Pancreas (tissue), 10 donors: ENCODE data around the gene DTNB. TPM values are rescaled to one million over a fixed set of nuclear protein-coding genes. Genes with fewer than 3 reads are reported as not detected.
A peak's percentile ranks its signal among the peaks of the same experiment; 100 is the strongest.

ENCODE experiments used
- ATAC-seq, 4 donors: fragments of 200-7000 bp; cut with Tn5 transposase; one replicate each; pipeline versions ENCODE4 v1.8.0 to v1.9.1; 2020; ENCODE audit warnings: mild to moderate bottlenecking in 4 of 4, moderate library complexity in 4 of 4
- DNase-seq, 6 donors: peaks; one replicate each; pipeline ENCODE4 v3.0.0-alpha.2; 2020
- FAIRE-seq: peaks from 2 replicates; lab custom pipeline; 2012; peaks lifted over from hg19 to GRCh38; lab: Jason Lieb, UNC
- H3K27ac ChIP-seq, 4 donors: fragments of 200-600 bp; sonication (generic); 1 replicate in 3 of 4; 2 replicates in 1 of 4; pipeline versions ENCODE4 v1.5.0 to v1.8.0; 2020
- H3K27me3 ChIP-seq, 4 donors: fragments of 200-600 bp; one replicate each; pipeline ENCODE4 v1.8.0; 2021
- H3K36me3 ChIP-seq, 3 donors: fragments of 200-600 bp; sonication (generic) in 1 of 3; one replicate each; pipeline versions ENCODE4 v1.5.0 to v1.8.0; 2020 to 2021
- H3K4me1 ChIP-seq, 3 donors: fragments of 200-600 bp; one replicate each; pipeline ENCODE4 v1.8.0; 2021
- H3K4me3 ChIP-seq, 4 donors: fragments of 200-600 bp; sonication (generic) in 2 of 4; one replicate each; pipeline versions ENCODE4 v1.5.0 to v1.8.0; 2020 to 2021
- H3K9me3 ChIP-seq, 4 donors: fragments of 200-600 bp; one replicate each; pipeline ENCODE4 v1.8.0; 2021
- WGBS, 2 donors: extraction: QIAGEN DNeasy Blood & Tissue Kit; methylation state at CpG; one replicate each; pipeline ENCODE4 v1.1.7; 2013; 5-methylcytosine and 5-hydroxymethylcytosine counted together
- intact Hi-C, 3 donors: fragments of 100-400 bp; cut with DNase I; formaldehyde crosslinking; loops; one replicate each; pipeline versions ENCODE4 v1.11.1 to v1.14.2; 2022
- polyA plus RNA-seq, 2 donors: library from polyadenylated mRNA; stranded (reverse); fragments of 200-250 nt; gene quantifications; one replicate each; pipeline ENCODE4 v1.2.3, GENCODE V29; 2013
- total RNA-seq, 6 donors: library from RNA; stranded (reverse); fragmentation: NEBNext Ultra II Directional in 4 of 6; extraction: Animal tissue kit (Norgen Biotek cat#: 25700) in 4 of 6; gene quantifications; one replicate each; pipeline versions ENCODE4 v1.2.1 to v1.2.4, GENCODE V29; 2021 to 2023
- TF ChIP-seq, protein P1 (sequence below), 4 donors: fragments of 200-600 bp; sonication (generic) in 3 of 4; IDR thresholded peaks; one replicate each; pipeline versions ENCODE4 v1.5.0 to v1.8.0; 2021; ENCODE audit warnings: antibody characterized with exemption in 4 of 4
- donor health status: healthy with polysubstance abuse.
- donor health status: DM: no; HTN: no; CAD: no; lungs with moderate emphysema.
- donor health status: DM: no; HTN: no; CAD: no.
- donor health status: control.
- donor health status: control.
- donor health status: Bipolar disorder and iron deficiency.
- donor health status: DM: yes; HTN: yes; CAD: no.
- donor health status: DM: no; HTN: no; CAD: no.
- donor health status: DM: no; HTN: no; CAD: no.
- donor health status: DM: yes; HTN: yes; CAD: no.

The DTNB gene
- total and polyA plus RNA-seq, 8 donors: 10.8 to 27.8 (median 15.1) TPM

DNA sequence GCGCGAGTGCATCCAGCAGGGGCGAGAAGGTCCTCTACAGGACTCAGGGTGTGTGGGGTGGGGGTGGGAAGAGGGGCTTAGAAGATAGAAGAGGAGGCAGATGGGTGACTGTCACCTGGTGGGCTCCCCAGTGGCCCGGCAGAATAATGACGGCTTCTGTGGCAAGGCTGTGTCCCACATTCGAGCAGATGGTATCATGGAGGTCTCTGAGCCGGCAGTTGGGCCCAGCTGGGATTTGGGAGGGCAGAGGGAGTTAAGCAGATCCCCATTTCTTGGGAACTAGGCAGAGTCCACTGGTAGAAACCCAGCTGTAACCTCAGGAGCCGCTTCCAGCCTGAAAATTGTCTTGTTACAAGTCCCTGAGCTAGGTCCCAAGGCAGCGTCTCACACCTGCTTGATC lies 28.4 kb upstream of the DTNB start:
- DNase-seq (no peak), ATAC-seq (no peak), FAIRE-seq (no peak)
- H3K4me1 ChIP-seq: no peaks in the 10 kb centered on the region
- no peaks in the 10 kb centered on the region for H3K36me3 ChIP-seq
- H3K27ac ChIP-seq: no peak overlapping the region
- intact Hi-C loops: no loop called here
- TF ChIP-seq, protein P1, sequence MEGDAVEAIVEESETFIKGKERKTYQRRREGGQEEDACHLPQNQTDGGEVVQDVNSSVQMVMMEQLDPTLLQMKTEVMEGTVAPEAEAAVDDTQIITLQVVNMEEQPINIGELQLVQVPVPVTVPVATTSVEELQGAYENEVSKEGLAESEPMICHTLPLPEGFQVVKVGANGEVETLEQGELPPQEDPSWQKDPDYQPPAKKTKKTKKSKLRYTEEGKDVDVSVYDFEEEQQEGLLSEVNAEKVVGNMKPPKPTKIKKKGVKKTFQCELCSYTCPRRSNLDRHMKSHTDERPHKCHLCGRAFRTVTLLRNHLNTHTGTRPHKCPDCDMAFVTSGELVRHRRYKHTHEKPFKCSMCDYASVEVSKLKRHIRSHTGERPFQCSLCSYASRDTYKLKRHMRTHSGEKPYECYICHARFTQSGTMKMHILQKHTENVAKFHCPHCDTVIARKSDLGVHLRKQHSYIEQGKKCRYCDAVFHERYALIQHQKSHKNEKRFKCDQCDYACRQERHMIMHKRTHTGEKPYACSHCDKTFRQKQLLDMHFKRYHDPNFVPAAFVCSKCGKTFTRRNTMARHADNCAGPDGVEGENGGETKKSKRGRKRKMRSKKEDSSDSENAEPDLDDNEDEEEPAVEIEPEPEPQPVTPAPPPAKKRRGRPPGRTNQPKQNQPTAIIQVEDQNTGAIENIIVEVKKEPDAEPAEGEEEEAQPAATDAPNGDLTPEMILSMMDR (IDR thresholded peaks at IDR 0.05): no peak
- no peaks in the 10 kb centered on the region for H3K9me3 ChIP-seq
- H3K27me3 ChIP-seq: no peaks in the 10 kb centered on the region
- no peak overlapping the region for H3K4me3 ChIP-seq
- WGBS, 2 donors: 90 to 92% methylated on average over 9 of the region's 9 CpGs

DNA sequence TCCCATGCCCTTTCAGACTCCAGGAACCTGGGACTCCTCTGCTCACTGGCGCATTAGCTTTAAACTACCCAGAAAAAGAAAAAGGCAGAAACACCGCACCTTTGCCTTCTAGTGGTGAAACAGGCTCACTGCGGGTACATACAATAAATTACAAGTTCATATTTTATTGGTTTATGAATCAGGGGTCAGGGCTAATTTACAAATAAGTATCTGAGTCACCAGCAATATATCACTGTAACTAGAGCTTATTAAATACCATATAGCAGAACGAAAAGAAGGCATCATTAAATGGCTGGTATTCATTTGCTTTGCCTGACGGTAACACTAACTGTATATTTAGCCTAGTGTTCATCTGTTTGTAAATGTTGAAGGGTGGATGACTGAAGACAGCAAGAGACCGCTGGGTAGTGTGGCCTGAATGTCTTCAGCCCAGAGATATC lies 26.9 kb upstream of the DTNB start:
- Histone ChIP-seq H3K27ac (no peak overlapping the region), H3K9me3 (no peaks in the 10 kb centered on the region), H3K4me3 (no peak overlapping the region), H3K27me3 (no peaks in the 10 kb centered on the region), H3K4me1 (no peaks in the 10 kb centered on the region), H3K36me3 (no peaks in the 10 kb centered on the region)
- intact Hi-C loops: no loop called here
- ATAC-seq (peak; percentile 67 to 86 (median 82)), DNase-seq (peak in 1 of 6 donors; percentile 35), FAIRE-seq (no peak)
- WGBS, 2 donors: 19 to 22% methylated on average over 6 of the region's 6 CpGs
- TF ChIP-seq, protein P1 (IDR thresholded peaks at IDR 0.05): peak; percentile 7 to 71 (median 41)

DNA sequence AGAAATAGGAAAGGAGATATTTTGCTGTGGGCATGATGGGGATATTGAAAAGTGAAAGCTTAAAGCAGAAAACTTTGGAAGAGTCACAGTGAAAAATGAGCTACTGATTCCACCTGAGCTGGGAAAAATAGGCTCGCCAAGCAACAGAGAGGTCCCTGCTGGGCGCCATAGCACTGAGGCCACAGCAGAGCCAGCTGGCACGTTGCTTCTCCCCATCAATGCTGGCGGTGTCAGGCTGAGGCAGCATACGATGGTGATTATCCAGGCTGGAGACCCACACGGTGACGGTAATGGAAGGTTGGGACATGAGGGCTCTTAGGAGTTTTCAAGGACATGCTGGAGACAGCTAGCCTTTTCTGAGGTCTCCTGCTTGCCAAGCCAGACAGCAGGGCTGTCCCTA lies 25.8 kb upstream of the DTNB start:
- ATAC-seq (no peak), DNase-seq (no peak), FAIRE-seq (no peak)
- TF ChIP-seq, protein P1 (IDR thresholded peaks at IDR 0.05): no peak
- Histone ChIP-seq H3K4me3 (no peak overlapping the region), H3K4me1 (no peaks in the 10 kb centered on the region), H3K27ac (no peak overlapping the region), H3K27me3 (no peaks in the 10 kb centered on the region), H3K36me3 (no peaks in the 10 kb centered on the region), H3K9me3 (no peaks in the 10 kb centered on the region)
- 71 to 77% methylated on average over 7 of the region's 7 CpGs for WGBS, 2 donors
- intact Hi-C loops: no loop called here

DNA sequence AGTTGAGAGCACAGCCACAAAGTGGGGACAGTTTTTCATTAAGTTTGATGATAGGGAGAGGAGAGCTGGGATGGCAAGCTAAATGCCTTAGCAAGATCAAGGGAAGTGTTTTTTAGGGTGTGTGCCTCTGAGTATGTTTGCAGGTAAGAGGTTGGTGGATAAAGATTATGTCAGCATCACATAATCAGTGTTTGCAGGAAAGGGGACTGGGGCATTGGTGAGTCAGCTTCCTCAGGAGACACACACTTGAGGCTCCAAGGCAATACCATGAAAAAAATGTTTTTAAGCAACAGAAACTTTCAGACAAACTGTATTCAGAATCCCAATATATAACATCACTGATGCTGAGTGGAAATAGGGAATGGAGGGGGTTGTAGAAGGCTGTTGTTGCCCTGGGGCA lies 25.4 kb upstream of the DTNB start:
- no peak overlapping the region for H3K4me3 ChIP-seq
- TF ChIP-seq, protein P1 (IDR thresholded peaks at IDR 0.05): no peak
- no peaks in the 10 kb centered on the region for H3K27me3 ChIP-seq
- no peak for ATAC-seq
- no peaks in the 10 kb centered on the region for H3K4me1 ChIP-seq
- intact Hi-C loops: no loop called here
- FAIRE-seq: no peak
- no peak for DNase-seq
- no peaks in the 10 kb centered on the region for H3K9me3 ChIP-seq
- H3K36me3 ChIP-seq: no peaks in the 10 kb centered on the region
- H3K27ac ChIP-seq: no peak overlapping the region

DNA sequence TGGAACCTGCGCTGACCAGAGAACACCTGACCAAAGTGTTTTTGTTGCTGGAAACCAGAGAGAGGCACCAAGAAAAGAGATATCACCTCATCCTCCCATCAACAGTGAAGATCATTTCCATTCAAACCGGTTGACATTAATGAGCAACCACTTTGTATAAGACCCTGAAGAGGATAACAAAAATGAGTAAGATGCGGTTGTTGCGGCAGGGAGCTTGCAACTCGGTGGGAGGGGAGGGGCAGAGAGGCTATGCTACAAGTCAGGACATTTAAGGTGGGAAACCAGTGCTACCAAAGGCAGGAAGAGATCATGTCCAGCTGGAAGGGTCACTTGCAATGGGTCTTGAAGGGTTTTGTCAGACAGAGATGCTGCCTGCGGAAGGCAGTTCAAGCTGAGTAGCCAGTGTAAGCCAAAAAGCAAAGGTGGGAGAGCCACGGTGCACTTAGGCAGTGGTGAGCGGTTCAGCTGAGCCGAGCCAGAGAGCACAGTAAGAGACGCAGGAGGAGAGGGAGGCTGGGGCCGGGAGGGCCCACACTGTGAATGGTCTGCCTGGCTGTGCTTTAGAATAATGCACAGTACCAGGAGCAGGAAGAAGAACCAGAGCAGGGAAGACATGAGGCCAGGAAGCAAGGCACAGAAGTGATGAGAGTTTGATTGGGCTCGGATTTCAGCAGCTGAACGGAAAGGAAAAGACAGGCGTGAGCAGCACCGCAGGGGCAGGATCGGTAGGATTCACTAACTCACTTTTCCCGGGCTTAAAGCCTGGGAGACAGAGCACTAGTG lies 24.4 kb upstream of the DTNB start:
- intact Hi-C loops: no loop called here
- FAIRE-seq (no peak), ATAC-seq (no peak)

More for the DNA sequence above, 24.4 kb upstream of the DTNB start:
- no peak for DNase-seq
- Histone ChIP-seq H3K4me1 (no peaks in the 10 kb centered on the region), H3K27me3 (no peaks in the 10 kb centered on the region), H3K9me3 (no peaks in the 10 kb centered on the region), H3K27ac (no peak overlapping the region), H3K36me3 (no peaks in the 10 kb centered on the region), H3K4me3 (no peak overlapping the region)
- 64 to 74% methylated on average over 17 of the region's 17 CpGs for WGBS, 2 donors
- TF ChIP-seq, protein P1 (IDR thresholded peaks at IDR 0.05): no peak
